Liver (tissue), 3 donors: ENCODE results near the gene AGPAT4.

Source experiments
- EGR1 ChIP-seq, 2 donors: IDR thresholded peaks; 2 replicates each; pipeline ENCODE4 v1.6.1; 2016 to 2018; ENCODE audit warnings: antibody characterized with exemption in 2 of 2, low read depth in 2 of 2
- FOXA1 ChIP-seq: IDR thresholded peaks from 2 replicates; pipeline ENCODE4 v1.6.1; 2016; ENCODE audit warnings: antibody characterized with exemption
- GABPA ChIP-seq, 2 donors: IDR thresholded peaks in 1 of 2; conservative IDR thresholded peaks in 1 of 2; 2 replicates each; pipeline ENCODE4 v1.6.1; 2016; ENCODE audit warnings: antibody characterized with exemption in 2 of 2, mild to moderate bottlenecking in 1 of 2, moderate library complexity in 1 of 2
- JUND ChIP-seq, 2 donors: IDR thresholded peaks; 2 replicates each; pipeline ENCODE4 v1.6.1; 2016; ENCODE audit warnings: antibody characterized with exemption in 2 of 2
- RAD21 ChIP-seq, 2 donors: IDR thresholded peaks; 2 replicates each; pipeline ENCODE4 v1.6.1; 2016; ENCODE audit warnings: antibody characterized with exemption in 2 of 2, mild to moderate bottlenecking in 2 of 2
- RXRA ChIP-seq, 2 donors: IDR thresholded peaks; 2 replicates each; pipeline ENCODE4 v1.6.1; 2017 to 2018; ENCODE audit warnings: antibody characterized with exemption in 2 of 2, mild to moderate bottlenecking in 1 of 2
- SP1 ChIP-seq: IDR thresholded peaks from 2 replicates; pipeline ENCODE4 v1.6.1; 2018; ENCODE audit warnings: antibody characterized with exemption, mild to moderate bottlenecking
- TAF1 ChIP-seq: conservative IDR thresholded peaks from 2 replicates; pipeline ENCODE4 v1.6.1; 2016; ENCODE audit warnings: antibody characterized with exemption, mild to moderate bottlenecking
- YY1 ChIP-seq: IDR thresholded peaks from 2 replicates; pipeline ENCODE4 v1.6.1; 2016; ENCODE audit warnings: antibody characterized with exemption, mild to moderate bottlenecking
- TF ChIP-seq, protein P1 (sequence below): fragments of 150-350 bp; IDR thresholded peaks from 2 replicates; pipeline ENCODE4 v1.5.1; 2017; ENCODE audit warnings: improper control_type of control experiment, low read depth, low read length; ENCODE audit not compliant: missing input control
- TF ChIP-seq, protein P2 (sequence below): IDR thresholded peaks from 2 replicates; pipeline ENCODE4 v1.6.1; 2016; ENCODE audit warnings: antibody characterized with exemption
- TF ChIP-seq, protein P3 (sequence below): IDR thresholded peaks from 2 replicates; pipeline ENCODE4 v1.6.1; 2016; ENCODE audit warnings: antibody characterized with exemption, mild to moderate bottlenecking
- TF ChIP-seq, protein P4 (sequence below): IDR thresholded peaks from 2 replicates; pipeline ENCODE4 v1.6.1; 2016; ENCODE audit warnings: antibody characterized with exemption
- donor health status: healthy.
- donor health status: healthy.

DNA sequence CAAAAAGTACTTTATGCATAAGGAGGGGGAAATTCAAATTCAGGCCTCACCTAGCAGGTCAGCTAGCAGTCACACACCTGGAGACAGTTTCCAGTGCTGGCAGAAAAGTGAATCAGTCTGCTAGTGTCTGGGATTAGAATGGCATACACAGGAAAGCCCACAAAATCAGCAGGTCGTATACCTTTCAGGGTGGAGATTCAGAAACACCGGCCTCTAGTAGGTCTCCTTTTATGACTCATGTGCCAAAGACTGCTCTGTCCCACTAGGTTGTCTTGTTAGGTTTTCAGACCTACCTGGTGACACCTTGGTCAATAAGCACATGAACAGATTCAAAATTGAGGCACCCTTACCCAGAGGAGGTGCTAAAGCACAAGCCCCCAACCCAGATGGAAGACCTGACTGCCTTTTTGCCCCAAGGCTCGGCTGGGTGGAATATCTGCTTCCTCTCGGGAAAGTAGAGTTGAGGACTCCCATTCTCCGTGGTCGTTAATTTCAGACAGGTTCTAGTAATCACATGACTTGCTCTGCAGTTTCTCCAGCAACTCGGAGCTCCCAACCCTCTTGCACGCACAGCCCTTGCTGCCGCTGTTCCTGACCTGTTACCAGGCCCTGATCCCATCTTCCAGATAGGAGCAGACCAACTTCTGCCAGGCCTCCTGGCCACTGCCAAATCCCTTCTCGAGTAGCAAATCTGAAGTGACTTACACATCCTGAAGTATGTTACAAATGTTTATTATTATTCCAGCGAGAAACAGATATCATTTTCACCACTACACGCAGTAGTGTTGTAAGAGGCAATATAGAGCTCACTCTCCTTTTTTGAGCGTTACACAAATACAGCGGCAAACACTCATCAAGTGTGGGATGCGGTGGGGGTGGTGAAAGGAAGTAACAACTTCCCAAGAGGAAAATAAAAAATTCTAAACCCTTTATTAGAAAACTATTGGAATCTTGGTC lies 46.6 kb downstream of the AGPAT4 start:
- no peak for TF ChIP-seq FOXA1
- TF ChIP-seq, protein P1, sequence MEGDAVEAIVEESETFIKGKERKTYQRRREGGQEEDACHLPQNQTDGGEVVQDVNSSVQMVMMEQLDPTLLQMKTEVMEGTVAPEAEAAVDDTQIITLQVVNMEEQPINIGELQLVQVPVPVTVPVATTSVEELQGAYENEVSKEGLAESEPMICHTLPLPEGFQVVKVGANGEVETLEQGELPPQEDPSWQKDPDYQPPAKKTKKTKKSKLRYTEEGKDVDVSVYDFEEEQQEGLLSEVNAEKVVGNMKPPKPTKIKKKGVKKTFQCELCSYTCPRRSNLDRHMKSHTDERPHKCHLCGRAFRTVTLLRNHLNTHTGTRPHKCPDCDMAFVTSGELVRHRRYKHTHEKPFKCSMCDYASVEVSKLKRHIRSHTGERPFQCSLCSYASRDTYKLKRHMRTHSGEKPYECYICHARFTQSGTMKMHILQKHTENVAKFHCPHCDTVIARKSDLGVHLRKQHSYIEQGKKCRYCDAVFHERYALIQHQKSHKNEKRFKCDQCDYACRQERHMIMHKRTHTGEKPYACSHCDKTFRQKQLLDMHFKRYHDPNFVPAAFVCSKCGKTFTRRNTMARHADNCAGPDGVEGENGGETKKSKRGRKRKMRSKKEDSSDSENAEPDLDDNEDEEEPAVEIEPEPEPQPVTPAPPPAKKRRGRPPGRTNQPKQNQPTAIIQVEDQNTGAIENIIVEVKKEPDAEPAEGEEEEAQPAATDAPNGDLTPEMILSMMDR, result no peak
- TF ChIP-seq, protein P2, sequence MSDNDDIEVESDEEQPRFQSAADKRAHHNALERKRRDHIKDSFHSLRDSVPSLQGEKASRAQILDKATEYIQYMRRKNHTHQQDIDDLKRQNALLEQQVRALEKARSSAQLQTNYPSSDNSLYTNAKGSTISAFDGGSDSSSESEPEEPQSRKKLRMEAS, result no peak
- TF ChIP-seq YY1, result no peak
- TF ChIP-seq TAF1, result no peak
- TF ChIP-seq EGR1 (IDR thresholded peaks at IDR 0.05; ENCODE audit: low read depth in 2 of 2), result no peak
- TF ChIP-seq, protein P3, sequence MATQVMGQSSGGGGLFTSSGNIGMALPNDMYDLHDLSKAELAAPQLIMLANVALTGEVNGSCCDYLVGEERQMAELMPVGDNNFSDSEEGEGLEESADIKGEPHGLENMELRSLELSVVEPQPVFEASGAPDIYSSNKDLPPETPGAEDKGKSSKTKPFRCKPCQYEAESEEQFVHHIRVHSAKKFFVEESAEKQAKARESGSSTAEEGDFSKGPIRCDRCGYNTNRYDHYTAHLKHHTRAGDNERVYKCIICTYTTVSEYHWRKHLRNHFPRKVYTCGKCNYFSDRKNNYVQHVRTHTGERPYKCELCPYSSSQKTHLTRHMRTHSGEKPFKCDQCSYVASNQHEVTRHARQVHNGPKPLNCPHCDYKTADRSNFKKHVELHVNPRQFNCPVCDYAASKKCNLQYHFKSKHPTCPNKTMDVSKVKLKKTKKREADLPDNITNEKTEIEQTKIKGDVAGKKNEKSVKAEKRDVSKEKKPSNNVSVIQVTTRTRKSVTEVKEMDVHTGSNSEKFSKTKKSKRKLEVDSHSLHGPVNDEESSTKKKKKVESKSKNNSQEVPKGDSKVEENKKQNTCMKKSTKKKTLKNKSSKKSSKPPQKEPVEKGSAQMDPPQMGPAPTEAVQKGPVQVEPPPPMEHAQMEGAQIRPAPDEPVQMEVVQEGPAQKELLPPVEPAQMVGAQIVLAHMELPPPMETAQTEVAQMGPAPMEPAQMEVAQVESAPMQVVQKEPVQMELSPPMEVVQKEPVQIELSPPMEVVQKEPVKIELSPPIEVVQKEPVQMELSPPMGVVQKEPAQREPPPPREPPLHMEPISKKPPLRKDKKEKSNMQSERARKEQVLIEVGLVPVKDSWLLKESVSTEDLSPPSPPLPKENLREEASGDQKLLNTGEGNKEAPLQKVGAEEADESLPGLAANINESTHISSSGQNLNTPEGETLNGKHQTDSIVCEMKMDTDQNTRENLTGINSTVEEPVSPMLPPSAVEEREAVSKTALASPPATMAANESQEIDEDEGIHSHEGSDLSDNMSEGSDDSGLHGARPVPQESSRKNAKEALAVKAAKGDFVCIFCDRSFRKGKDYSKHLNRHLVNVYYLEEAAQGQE, result no peak
- no peak for TF ChIP-seq GABPA (IDR thresholded peaks at IDR 0.05 in 1 of 2, conservative IDR thresholded peaks at IDR 0.05 in 1 of 2)
- no peak for TF ChIP-seq RAD21 (IDR thresholded peaks at IDR 0.05)
- TF ChIP-seq RXRA (IDR thresholded peaks at IDR 0.05), result no peak
- TF ChIP-seq JUND (IDR thresholded peaks at IDR 0.05), result no peak
- TF ChIP-seq SP1, result no peak
- TF ChIP-seq, protein P4, sequence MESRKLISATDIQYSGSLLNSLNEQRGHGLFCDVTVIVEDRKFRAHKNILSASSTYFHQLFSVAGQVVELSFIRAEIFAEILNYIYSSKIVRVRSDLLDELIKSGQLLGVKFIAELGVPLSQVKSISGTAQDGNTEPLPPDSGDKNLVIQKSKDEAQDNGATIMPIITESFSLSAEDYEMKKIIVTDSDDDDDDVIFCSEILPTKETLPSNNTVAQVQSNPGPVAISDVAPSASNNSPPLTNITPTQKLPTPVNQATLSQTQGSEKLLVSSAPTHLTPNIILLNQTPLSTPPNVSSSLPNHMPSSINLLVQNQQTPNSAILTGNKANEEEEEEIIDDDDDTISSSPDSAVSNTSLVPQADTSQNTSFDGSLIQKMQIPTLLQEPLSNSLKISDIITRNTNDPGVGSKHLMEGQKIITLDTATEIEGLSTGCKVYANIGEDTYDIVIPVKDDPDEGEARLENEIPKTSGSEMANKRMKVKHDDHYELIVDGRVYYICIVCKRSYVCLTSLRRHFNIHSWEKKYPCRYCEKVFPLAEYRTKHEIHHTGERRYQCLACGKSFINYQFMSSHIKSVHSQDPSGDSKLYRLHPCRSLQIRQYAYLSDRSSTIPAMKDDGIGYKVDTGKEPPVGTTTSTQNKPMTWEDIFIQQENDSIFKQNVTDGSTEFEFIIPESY, result no peak
